Erythroblast (primary cell): ENCODE data around the gene POLD2.

Source experiments
- GATA1 ChIP-seq: IDR thresholded peaks from 2 replicates; pipeline ENCODE4 v1.6.1; 2011; ENCODE audit warnings: low read depth, mild to moderate bottlenecking, control low read depth, low read length, moderate library complexity
- POLR2A ChIP-seq: IDR thresholded peaks from 2 replicates; pipeline ENCODE4 v1.6.1; 2011; ENCODE audit warnings: mild to moderate bottlenecking, low read length

DNA sequence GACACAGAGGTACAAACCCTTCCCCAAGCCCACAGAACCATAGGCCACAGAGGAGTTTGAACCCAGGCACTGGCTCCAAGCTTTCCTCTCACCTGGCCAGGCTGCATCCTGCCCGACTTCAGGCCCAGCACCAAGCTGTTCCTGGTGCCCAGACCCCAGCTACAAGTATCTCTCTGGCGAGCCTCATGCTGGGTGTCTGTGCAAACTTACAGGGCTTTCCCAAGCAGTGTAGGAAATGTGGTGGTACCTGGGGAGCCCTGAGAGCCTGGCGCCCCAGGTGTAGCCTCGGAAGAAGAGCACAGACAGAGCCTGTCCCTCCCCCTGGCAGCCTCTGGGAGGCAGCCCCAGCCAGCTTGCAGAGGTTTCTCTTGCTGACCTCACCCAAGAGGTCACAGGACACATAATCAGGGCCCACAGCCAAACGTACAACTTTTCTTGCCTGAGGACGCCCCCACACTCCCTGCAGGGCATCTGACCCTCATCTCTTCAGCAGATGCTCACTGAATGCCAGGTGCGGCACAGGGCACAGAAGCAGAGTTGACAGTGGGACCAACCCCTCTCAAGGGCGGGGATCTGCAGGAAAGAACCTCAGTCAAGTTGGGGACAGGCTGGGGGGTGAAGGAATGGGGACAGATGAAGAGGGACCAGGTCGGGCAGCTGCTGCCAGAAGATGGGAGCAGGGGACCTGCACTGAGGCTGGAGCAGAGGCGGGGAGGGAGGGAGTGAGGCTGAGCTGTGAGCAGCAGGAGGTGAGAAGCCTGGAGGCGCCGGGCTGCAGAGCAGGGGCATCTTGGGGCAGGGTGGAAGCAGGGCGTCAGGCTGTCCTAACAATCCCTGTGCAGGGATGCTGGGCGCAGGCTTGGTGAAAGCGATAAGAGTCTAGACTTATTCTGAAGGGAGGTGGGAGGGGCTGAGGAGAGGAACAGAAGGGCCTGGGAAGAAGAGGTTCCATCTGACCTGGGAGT, 34.0 kb upstream of the POLD2 start:
- TF ChIP-seq POLR2A (no peak), GATA1 (no peak)
